ENCODE measurements around the gene PHLDA3. TPM values are rescaled to one million over a fixed set of nuclear protein-coding genes. Genes with fewer than 3 reads are reported as not detected.

The PHLDA3 gene
- total and polyA plus RNA-seq, 2 donors (not counting 1 experiment from before 2014, with no cell fraction given), result 26.5 to 141 TPM

DNA sequence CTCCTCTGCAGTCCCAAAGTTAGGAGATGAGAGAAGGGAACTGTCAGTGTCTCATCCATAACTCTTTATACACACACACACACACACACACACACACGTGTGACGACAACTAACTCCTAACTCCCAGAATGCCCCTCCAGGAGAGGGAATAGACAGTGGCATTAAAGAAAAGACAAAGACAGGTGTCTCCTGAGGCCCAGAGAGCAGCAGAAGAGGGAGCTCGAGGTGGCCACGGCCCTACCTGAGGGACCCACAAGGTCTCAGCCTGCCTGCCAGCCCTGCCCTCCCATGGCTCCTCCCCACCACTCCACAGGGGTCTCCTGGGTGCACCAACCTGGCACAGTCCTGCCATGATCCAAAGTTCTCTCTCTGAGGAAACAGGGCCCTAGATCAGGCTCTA is 1.6 kb upstream of the PHLDA3 start:
- TF ChIP-seq CTCF (conservative IDR thresholded peaks at IDR 0.05 in 1 of 2, IDR thresholded peaks at IDR 0.05 in 1 of 2; ENCODE audit: low read depth in 1 of 2, low read length in 2 of 2) (no peak), EZH2 (IDR thresholded peaks at IDR 0.05; ENCODE audit: low read length, missing control alignments) (no peak)
- no peak overlapping the region for H3K27ac ChIP-seq (ENCODE audit: insufficient read depth, low read length)
- DNase-seq (ENCODE audit: low read depth in 2 of 2), result no peak
- no peak overlapping the region for H2AFZ ChIP-seq (ENCODE audit: low read length)
- no peak overlapping the region for H3K4me3 ChIP-seq (replicated peaks in 1 of 4; ENCODE audit: control extremely low read depth in 1 of 4, insufficient read depth in 1 of 4, low read depth in 3 of 4, low read length in 4 of 4)
- no peak overlapping the region for H3K4me2 ChIP-seq (ENCODE audit: extremely low read depth, insufficient read depth, low read length)
- peaks cover 18% of the 10 kb centered on the region for H3K4me1 ChIP-seq (ENCODE audit: control insufficient read depth, extremely low read depth, insufficient read depth, low read length)
- H3K36me3 ChIP-seq (ENCODE audit: control insufficient read depth, insufficient read depth, low read length), result peaks cover 7% of the 10 kb centered on the region
- H3K79me2 ChIP-seq (ENCODE audit: control insufficient read depth, insufficient read depth, low read length), result peaks cover 33% of the 10 kb centered on the region
- H3K27me3 ChIP-seq (ENCODE audit: control insufficient read depth, insufficient read depth, low read length), result no peaks in the 10 kb centered on the region
- no peaks in the 10 kb centered on the region for H3K9me3 ChIP-seq (ENCODE audit: control insufficient read depth, insufficient read depth, low read depth, low read length)
- no peak overlapping the region for H3K9ac ChIP-seq (ENCODE audit: insufficient read depth, low read length)
- no peaks in the 10 kb centered on the region for H4K20me1 ChIP-seq (ENCODE audit: control insufficient read depth, extremely low read depth, insufficient read depth, low read length)

DNA sequence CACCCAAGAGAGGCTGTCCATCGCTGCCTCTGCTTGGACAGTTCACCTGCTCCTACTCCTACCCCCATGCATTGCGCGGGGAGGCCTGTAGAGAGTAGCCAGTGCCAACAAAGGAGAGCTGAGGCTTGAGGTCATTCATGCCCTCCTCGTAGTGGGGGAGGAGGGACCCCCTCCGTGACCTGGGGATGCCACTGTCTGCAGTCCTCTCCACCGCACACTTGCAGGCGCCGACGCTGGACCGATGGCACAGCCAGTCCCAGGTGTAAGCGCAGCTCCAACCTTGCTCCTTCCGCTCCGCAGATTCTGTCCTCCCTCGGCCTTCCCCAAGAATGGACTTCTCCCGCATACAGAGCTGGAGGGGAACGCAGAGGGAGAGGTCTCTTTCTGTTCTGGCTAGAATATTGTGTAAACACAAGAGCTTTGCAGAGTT is 672 bp upstream of the PHLDA3 start:
- peak overlapping the region; percentile 56 for H3K27ac ChIP-seq (ENCODE audit: insufficient read depth, low read length)
- DNase-seq (ENCODE audit: low read depth in 2 of 2), result no peak
- no peaks in the 10 kb centered on the region for H4K20me1 ChIP-seq (ENCODE audit: control insufficient read depth, extremely low read depth, insufficient read depth, low read length)
- no peaks in the 10 kb centered on the region for H3K27me3 ChIP-seq (ENCODE audit: control insufficient read depth, insufficient read depth, low read length)
- peaks cover 39% of the 10 kb centered on the region for H3K79me2 ChIP-seq (ENCODE audit: control insufficient read depth, insufficient read depth, low read length)
- H3K4me1 ChIP-seq (ENCODE audit: control insufficient read depth, extremely low read depth, insufficient read depth, low read length), result peaks cover 14% of the 10 kb centered on the region
- peak overlapping the region; percentile 78 for H3K4me2 ChIP-seq (ENCODE audit: extremely low read depth, insufficient read depth, low read length)
- TF ChIP-seq CTCF (conservative IDR thresholded peaks at IDR 0.05 in 1 of 2, IDR thresholded peaks at IDR 0.05 in 1 of 2; ENCODE audit: low read depth in 1 of 2, low read length in 2 of 2) (no peak), EZH2 (IDR thresholded peaks at IDR 0.05; ENCODE audit: low read length, missing control alignments) (no peak)
- peak overlapping the region; percentile 44 to 97 (median 86) for H3K4me3 ChIP-seq (replicated peaks in 1 of 4; ENCODE audit: control extremely low read depth in 1 of 4, insufficient read depth in 1 of 4, low read depth in 3 of 4, low read length in 4 of 4)
- no peak overlapping the region for H2AFZ ChIP-seq (ENCODE audit: low read length)
- H3K9me3 ChIP-seq (ENCODE audit: control insufficient read depth, insufficient read depth, low read depth, low read length), result no peaks in the 10 kb centered on the region
- H3K36me3 ChIP-seq (ENCODE audit: control insufficient read depth, insufficient read depth, low read length), result peaks cover 14% of the 10 kb centered on the region
- no peak overlapping the region for H3K9ac ChIP-seq (ENCODE audit: insufficient read depth, low read length)

GRCh38 chr1:201468501-201468843 is 516 bp downstream of the PHLDA3 start:
- Histone ChIP-seq H3K36me3 (ENCODE audit: control insufficient read depth, insufficient read depth, low read length) (peaks cover 19% of the 10 kb centered on the region), H3K27me3 (ENCODE audit: control insufficient read depth, insufficient read depth, low read length) (no peaks in the 10 kb centered on the region), H3K9ac (ENCODE audit: insufficient read depth, low read length) (peak overlapping the region; percentile 90), H4K20me1 (ENCODE audit: control insufficient read depth, extremely low read depth, insufficient read depth, low read length) (no peaks in the 10 kb centered on the region), H3K4me3 (replicated peaks in 1 of 4; ENCODE audit: control extremely low read depth in 1 of 4, insufficient read depth in 1 of 4, low read depth in 3 of 4, low read length in 4 of 4) (peak overlapping the region; percentile 78 to 97 (median 94)), H3K4me2 (ENCODE audit: extremely low read depth, insufficient read depth, low read length) (peak overlapping the region; percentile 69), H3K27ac (ENCODE audit: insufficient read depth, low read length) (peak overlapping the region; percentile 83), H3K9me3 (ENCODE audit: control insufficient read depth, insufficient read depth, low read depth, low read length) (no peaks in the 10 kb centered on the region), H3K79me2 (ENCODE audit: control insufficient read depth, insufficient read depth, low read length) (peaks cover 39% of the 10 kb centered on the region), H3K4me1 (ENCODE audit: control insufficient read depth, extremely low read depth, insufficient read depth, low read length) (peaks cover 14% of the 10 kb centered on the region), H2AFZ (ENCODE audit: low read length) (no peak overlapping the region)
- DNase-seq (ENCODE audit: low read depth in 2 of 2), result peak in 1 of 2 donors; percentile 32
- TF ChIP-seq EZH2 (IDR thresholded peaks at IDR 0.05; ENCODE audit: low read length, missing control alignments), result no peak
- no peak for TF ChIP-seq CTCF (conservative IDR thresholded peaks at IDR 0.05 in 1 of 2, IDR thresholded peaks at IDR 0.05 in 1 of 2; ENCODE audit: low read depth in 1 of 2, low read length in 2 of 2)

All from fibroblast of lung (primary cell).